Keratinocyte (primary cell): Measurements from ENCODE around the gene P3H1. TPM values are rescaled to one million over a fixed set of nuclear protein-coding genes. Genes with fewer than 3 reads are reported as not detected.

Experiments
- DNase-seq: peaks from one replicate; pipeline ENCODE4 v3.0.0-alpha.2; 2011; ENCODE audit warnings: low read depth, missing footprints, low spot score
- FAIRE-seq: peaks from 2 replicates; lab custom pipeline; 2011; peaks lifted over from hg19 to GRCh38; lab: Jason Lieb, UNC
- H2AFZ ChIP-seq: 2 replicates; pipeline ENCODE4 v1.6.0; 2012; ENCODE audit warnings: low read length, control low read depth, inconsistent platforms; ENCODE audit not compliant: control insufficient read depth
- H3K27ac ChIP-seq: 2 replicates; pipeline ENCODE4 v1.5.1; 2011; ENCODE audit warnings: low read length; ENCODE audit not compliant: control insufficient read depth, insufficient read depth
- H3K27me3 ChIP-seq: 3 replicates; pipeline ENCODE4 v1.6.0; 2011; ENCODE audit warnings: low read length; ENCODE audit not compliant: control insufficient read depth, insufficient read depth; ENCODE audit errors: extremely low read depth
- H3K36me3 ChIP-seq, 2 experiments: 2 replicates in 1 of 2; 3 replicates in 1 of 2; pipeline ENCODE4 v1.5.1; 2011; ENCODE audit warnings: low read length in 2 of 2, mild to moderate bottlenecking in 1 of 2; ENCODE audit not compliant: control insufficient read depth in 2 of 2, insufficient read depth in 2 of 2; ENCODE audit errors: extremely low read depth in 1 of 2
- H3K4me1 ChIP-seq: 3 replicates; pipeline ENCODE4 v1.5.1; 2011; ENCODE audit warnings: low read length; ENCODE audit not compliant: control insufficient read depth, insufficient read depth; ENCODE audit errors: extremely low read depth
- H3K4me2 ChIP-seq: 3 replicates; pipeline ENCODE4 v1.6.0; 2011; ENCODE audit warnings: low read depth, low read length; ENCODE audit not compliant: control insufficient read depth, insufficient read depth; ENCODE audit errors: extremely low read depth
- H3K4me3 ChIP-seq, 3 experiments: fragments of 200-600 bp in 1 of 3; sonication (generic) in 1 of 3; 2 replicates in 2 of 3; 3 replicates in 1 of 3; pipeline ENCODE4 v1.5.1; 2011 to 2016; ENCODE audit warnings: low read length in 3 of 3, mild to moderate bottlenecking in 3 of 3, control low read depth in 2 of 3, inconsistent platforms in 1 of 3, low read depth in 1 of 3, mixed read lengths in 1 of 3, mixed run types in 1 of 3, moderate library complexity in 1 of 3; ENCODE audit not compliant: control insufficient read depth in 2 of 3, insufficient read depth in 2 of 3; ENCODE audit errors: extremely low read depth in 1 of 3
- H3K79me2 ChIP-seq: 2 replicates; pipeline ENCODE4 v1.6.0; 2012; ENCODE audit warnings: low read length; ENCODE audit not compliant: control insufficient read depth, insufficient read depth
- H3K9ac ChIP-seq: 3 replicates; pipeline ENCODE4 v1.6.0; 2011; ENCODE audit warnings: low read length; ENCODE audit not compliant: control insufficient read depth, insufficient read depth; ENCODE audit errors: extremely low read depth
- H3K9me1 ChIP-seq: 3 replicates; pipeline ENCODE4 v1.6.0; 2011; ENCODE audit warnings: low read length; ENCODE audit not compliant: control insufficient read depth, insufficient read depth; ENCODE audit errors: extremely low read depth
- H3K9me3 ChIP-seq: 2 replicates; pipeline ENCODE4 v1.5.1; 2012; ENCODE audit warnings: low read depth, low read length; ENCODE audit not compliant: control insufficient read depth
- H4K20me1 ChIP-seq: 3 replicates; pipeline ENCODE4 v1.6.0; 2011; ENCODE audit warnings: low read length; ENCODE audit not compliant: control insufficient read depth, insufficient read depth; ENCODE audit errors: extremely low read depth
- EZH2 ChIP-seq: IDR thresholded peaks from one replicate; pipeline ENCODE4 v1.6.1; 2012; ENCODE audit warnings: inconsistent platforms, mild to moderate bottlenecking, low read length, moderate library complexity
- dilution Hi-C: fragments of 300-500 bp; cut with MboI; formaldehyde crosslinking; loops from one replicate; pipeline ENCODE4 v1.7.0; 2020; ENCODE audit warnings: low sequenced_read_pairs; ENCODE audit not compliant: extremely low pct_ligation_motif_present
- polyA plus RNA-seq, 5 experiments: library from polyadenylated mRNA; depleted of rRNA in 3 of 5; stranded (reverse) in 3 of 5; stranded (forward) in 1 of 5; unstranded in 1 of 5; fragments of >200 nt; gene quantifications; 1 replicate in 1 of 5; 2 replicates in 3 of 5; 3 replicates in 1 of 5; pipeline versions ENCODE4 v1.2.1 to v1.2.3, GENCODE V29; 2011 to 2012; ENCODE audit warnings: missing spikeins in 2 of 5, low read depth in 1 of 5, low replicate concordance in 1 of 5
- TF ChIP-seq, protein P1 (sequence below), 3 experiments: IDR thresholded peaks in 1 of 3; conservative IDR thresholded peaks in 1 of 3; optimal IDR thresholded peaks in 1 of 3; 2 replicates in 2 of 3; 3 replicates in 1 of 3; pipeline versions ENCODE3 to v1.5.1; 2011; ENCODE audit warnings: low read length in 3 of 3, mild to moderate bottlenecking in 3 of 3, moderate library complexity in 2 of 3, control low read depth in 1 of 3, inconsistent platforms in 1 of 3; ENCODE audit not compliant: insufficient read depth in 2 of 3; ENCODE audit errors: extremely low read depth in 1 of 3

The P3H1 gene
- polyA plus RNA-seq, 1 donor (not counting 4 experiments of a cell fraction or from before 2014, with no cell fraction given): 24.4 TPM

DNA sequence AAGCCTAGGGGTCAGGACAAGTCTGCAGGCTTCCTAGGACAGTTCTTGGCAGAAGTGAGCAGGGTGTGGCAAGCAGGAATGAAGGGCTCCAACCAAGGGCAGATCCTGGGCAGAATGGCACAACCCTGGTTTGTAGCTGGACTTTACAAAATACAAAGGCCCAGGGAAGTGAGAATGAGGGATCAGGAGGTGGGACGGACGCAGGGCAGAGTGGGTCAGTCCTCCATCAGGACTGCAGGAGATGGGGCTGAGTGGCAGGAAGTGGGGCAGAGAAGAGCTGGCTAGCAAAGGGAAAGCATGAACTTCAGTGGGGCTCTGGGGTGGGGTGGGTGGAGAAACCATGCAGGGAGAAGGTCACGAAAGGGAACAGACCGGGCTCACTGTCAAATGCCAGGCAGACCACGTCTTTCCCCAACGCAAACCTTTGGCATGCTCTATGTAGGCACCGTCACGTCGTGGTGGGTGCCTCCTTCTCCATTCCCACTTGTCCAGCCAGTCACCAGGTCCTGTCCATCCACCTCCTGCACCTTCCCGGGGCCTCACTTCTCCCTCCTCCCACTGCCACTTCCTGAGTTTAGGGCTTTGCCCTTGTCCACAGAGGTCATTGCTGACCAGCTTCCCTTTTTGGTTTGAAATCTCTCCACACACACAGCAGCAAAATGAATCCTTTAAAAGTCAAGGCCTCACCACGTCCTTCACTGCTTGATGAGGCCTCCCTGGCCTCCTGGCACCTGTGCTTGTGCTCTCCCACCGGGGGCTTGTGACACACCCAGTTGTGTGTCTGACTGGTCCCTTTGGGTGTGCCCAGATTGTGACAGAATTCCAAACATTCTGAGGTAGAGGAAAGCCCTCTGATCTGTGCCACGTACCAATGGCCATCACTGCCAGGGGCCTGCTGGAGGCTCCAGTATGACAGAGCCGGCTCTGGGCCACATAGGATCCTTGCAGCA is 18.1 kb downstream of the P3H1 start:
- H3K4me2 ChIP-seq: no peak overlapping the region
- no peaks in the 10 kb centered on the region for H3K27me3 ChIP-seq
- H3K36me3 ChIP-seq: peaks cover 20 to 29% of the 10 kb centered on the region in 2 experiments
- H3K9me1 ChIP-seq: peaks cover 3% of the 10 kb centered on the region
- no peak overlapping the region for H3K4me3 ChIP-seq
- no peak overlapping the region for H3K27ac ChIP-seq
- H3K9me3 ChIP-seq: no peaks in the 10 kb centered on the region
- no peaks in the 10 kb centered on the region for H3K79me2 ChIP-seq
- H2AFZ ChIP-seq: no peak overlapping the region
- TF ChIP-seq, protein P1, sequence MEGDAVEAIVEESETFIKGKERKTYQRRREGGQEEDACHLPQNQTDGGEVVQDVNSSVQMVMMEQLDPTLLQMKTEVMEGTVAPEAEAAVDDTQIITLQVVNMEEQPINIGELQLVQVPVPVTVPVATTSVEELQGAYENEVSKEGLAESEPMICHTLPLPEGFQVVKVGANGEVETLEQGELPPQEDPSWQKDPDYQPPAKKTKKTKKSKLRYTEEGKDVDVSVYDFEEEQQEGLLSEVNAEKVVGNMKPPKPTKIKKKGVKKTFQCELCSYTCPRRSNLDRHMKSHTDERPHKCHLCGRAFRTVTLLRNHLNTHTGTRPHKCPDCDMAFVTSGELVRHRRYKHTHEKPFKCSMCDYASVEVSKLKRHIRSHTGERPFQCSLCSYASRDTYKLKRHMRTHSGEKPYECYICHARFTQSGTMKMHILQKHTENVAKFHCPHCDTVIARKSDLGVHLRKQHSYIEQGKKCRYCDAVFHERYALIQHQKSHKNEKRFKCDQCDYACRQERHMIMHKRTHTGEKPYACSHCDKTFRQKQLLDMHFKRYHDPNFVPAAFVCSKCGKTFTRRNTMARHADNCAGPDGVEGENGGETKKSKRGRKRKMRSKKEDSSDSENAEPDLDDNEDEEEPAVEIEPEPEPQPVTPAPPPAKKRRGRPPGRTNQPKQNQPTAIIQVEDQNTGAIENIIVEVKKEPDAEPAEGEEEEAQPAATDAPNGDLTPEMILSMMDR (optimal IDR thresholded peaks at IDR 0.05 in 1 of 3, IDR thresholded peaks at IDR 0.05 in 1 of 3, conservative IDR thresholded peaks at IDR 0.05 in 1 of 3; ENCODE audit: extremely low read depth in 1 of 3, insufficient read depth in 2 of 3, low read length in 3 of 3): no peak
- no peak for TF ChIP-seq EZH2
- H3K9ac ChIP-seq: no peak overlapping the region
- dilution Hi-C loops: no loop called here
- FAIRE-seq: no peak
- no peak for DNase-seq
- H3K4me1 ChIP-seq: peaks cover 8% of the 10 kb centered on the region
- H4K20me1 ChIP-seq: no peaks in the 10 kb centered on the region

DNA sequence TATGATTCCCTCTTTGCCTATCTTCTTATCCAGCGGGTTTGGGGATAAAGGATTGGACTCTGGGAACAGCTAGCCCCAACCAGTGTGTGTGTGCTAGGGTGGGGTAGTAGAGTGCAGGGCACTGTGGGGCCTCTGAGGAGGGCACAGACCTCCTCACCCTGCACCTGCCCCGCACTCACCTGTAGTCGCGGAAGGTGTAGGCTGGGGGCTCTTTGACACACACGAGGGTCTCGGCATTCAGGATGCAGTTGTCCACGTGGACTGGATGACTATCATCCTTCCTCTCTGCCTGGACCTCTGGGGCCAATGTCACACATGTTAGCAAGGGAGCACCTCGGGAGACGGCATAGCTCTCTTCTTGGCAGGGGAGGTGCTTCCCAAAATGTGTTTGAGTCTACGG is 18.8 kb downstream of the P3H1 start:
- no peak for FAIRE-seq
- no peaks in the 10 kb centered on the region for H3K79me2 ChIP-seq
- H3K9ac ChIP-seq: no peak overlapping the region
- H3K4me2 ChIP-seq: no peak overlapping the region
- peaks cover 12% of the 10 kb centered on the region for H3K4me1 ChIP-seq
- H3K36me3 ChIP-seq: peaks cover 20 to 29% of the 10 kb centered on the region in 2 experiments
- H2AFZ ChIP-seq: no peak overlapping the region
- H4K20me1 ChIP-seq: no peaks in the 10 kb centered on the region
- dilution Hi-C loops: no loop called here
- peaks cover 3% of the 10 kb centered on the region for H3K9me1 ChIP-seq
- no peak for DNase-seq
- H3K9me3 ChIP-seq: no peaks in the 10 kb centered on the region
- H3K27me3 ChIP-seq: no peaks in the 10 kb centered on the region
- TF ChIP-seq EZH2: no peak
- no peak overlapping the region for H3K27ac ChIP-seq
- no peak overlapping the region for H3K4me3 ChIP-seq
